Tibial nerve (tissue), 4 donors: Measurements from ENCODE around the gene EMD.

Experiments
- CTCF ChIP-seq, 5 experiments: fragments of 200-600 bp in 3 of 5; fragments of 450-650 bp in 2 of 5; sonication (generic) in 3 of 5; IDR thresholded peaks; one replicate each; pipeline ENCODE4 v1.5.1; 2016 to 2019; ENCODE audit warnings: antibody characterized with exemption in 5 of 5, mild to moderate bottlenecking in 3 of 5, moderate library complexity in 2 of 5
- EP300 ChIP-seq, 2 donors: sonication (generic); formaldehyde crosslinking; IDR thresholded peaks; one replicate each; pipeline ENCODE4 v1.6.1; 2017; ENCODE audit warnings: antibody characterized with exemption in 2 of 2, mild to moderate bottlenecking in 1 of 2
- POLR2A ChIP-seq, 2 donors: fragments of 450-650 bp; IDR thresholded peaks; one replicate each; pipeline ENCODE4 v1.6.1; 2017; ENCODE audit warnings: antibody characterized with exemption in 2 of 2, mild to moderate bottlenecking in 2 of 2, moderate library complexity in 2 of 2

- TF ChIP-seq CTCF (IDR thresholded peaks at IDR 0.05) (no peak), POLR2A (IDR thresholded peaks at IDR 0.05) (no peak), EP300 (IDR thresholded peaks at IDR 0.05) (no peak)
These were observed 29.6 kb upstream of the EMD start for GRCh38 chrX:154349359-154349935.
